Measurements from ENCODE around the gene VN1R5. TPM values are rescaled to one million over a fixed set of nuclear protein-coding genes. Genes with fewer than 3 reads are reported as not detected.

VN1R5 gene
- total RNA-seq, 2 donors from 2014 or later: not detected

DNA sequence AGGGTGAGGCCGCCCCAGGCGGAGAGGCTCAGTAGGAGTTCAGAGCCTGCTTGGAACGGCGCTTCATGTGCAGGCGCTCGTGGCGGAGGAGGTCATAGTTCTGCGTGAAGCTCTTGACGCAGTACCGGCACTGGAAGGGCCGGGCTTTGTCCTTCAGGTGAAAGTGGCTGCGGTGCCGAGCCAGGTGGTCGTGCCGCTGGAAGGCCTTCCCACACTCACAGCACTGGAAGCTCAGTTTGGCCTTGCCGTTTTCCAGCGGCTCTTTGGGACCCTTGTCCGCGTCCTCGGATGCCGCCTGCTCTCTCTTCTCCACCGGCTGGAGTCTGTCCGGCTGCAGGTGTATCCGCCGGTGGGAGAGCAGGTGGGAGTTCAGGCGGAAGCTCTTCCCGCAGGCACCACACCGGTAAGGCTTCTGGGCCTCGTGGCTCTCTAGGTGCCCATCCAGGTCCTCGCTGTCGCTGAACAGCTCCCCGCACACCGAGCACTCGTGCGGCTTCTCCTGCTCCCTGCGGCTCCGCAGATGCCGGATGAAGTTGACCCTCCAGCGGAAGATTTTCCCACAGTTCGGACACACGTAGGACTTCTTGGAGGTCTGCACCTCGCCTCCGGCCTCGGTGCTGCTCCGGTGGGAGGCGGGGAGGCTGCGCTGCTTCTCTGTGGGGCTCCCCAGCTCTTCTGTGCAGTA, 44.8 kb downstream of the VN1R5 start:
- ATAC-seq (ENCODE audit: insufficient number of reproducible peaks, low FRiP score, low read depth): no peak
- Histone ChIP-seq H3K4me1 (ENCODE audit: control insufficient read depth in 1 of 2, low read depth in 2 of 2) (no peaks in the 10 kb centered on the region), H3K36me3 (peaks cover 13% of the 10 kb centered on the region), H3K9me3 (no peaks in the 10 kb centered on the region), H3K27ac (no peak overlapping the region), H3K4me3 (no peak overlapping the region), H3K27me3 (replicated peaks; ENCODE audit: insufficient read depth) (no peaks in the 10 kb centered on the region)
- TF ChIP-seq CTCF (IDR thresholded peaks at IDR 0.05): no peak
- DNase-seq (ENCODE audit: low spot score): no peak

GRCh38 chr1:247301176-247301540, 45.3 kb downstream of the VN1R5 start:
- DNase-seq (ENCODE audit: low spot score) (no peak), ATAC-seq (ENCODE audit: insufficient number of reproducible peaks, low FRiP score, low read depth) (no peak)
- Histone ChIP-seq H3K4me1 (ENCODE audit: control insufficient read depth in 1 of 2, low read depth in 2 of 2) (no peaks in the 10 kb centered on the region), H3K27me3 (replicated peaks; ENCODE audit: insufficient read depth) (no peaks in the 10 kb centered on the region), H3K27ac (no peak overlapping the region), H3K4me3 (no peak overlapping the region), H3K36me3 (peaks cover 13% of the 10 kb centered on the region), H3K9me3 (no peaks in the 10 kb centered on the region)
- no peak for TF ChIP-seq CTCF (IDR thresholded peaks at IDR 0.05)

DNA sequence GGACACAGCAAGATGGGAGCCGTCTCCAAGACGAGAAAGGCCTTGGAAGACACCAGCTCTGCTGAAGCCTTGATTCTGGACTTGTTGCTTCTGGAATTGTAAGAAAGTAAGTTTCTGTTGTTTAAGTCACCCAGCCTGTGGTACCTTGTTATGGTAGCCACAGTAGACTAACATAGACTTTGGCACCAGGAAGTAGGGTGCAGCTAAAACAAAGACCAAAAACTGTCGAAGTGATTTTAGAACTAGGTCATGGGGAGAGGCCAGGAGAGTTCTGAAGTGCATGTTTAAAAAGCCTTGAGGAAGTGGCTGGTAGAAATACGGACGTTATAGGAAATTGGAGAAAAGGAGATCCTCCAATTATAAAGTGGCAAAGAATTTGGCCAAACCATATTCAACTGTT, 47.3 kb downstream of the VN1R5 start:
- Histone ChIP-seq H3K4me3 (no peak overlapping the region), H3K9me3 (no peaks in the 10 kb centered on the region), H3K27me3 (replicated peaks; ENCODE audit: insufficient read depth) (no peaks in the 10 kb centered on the region), H3K27ac (no peak overlapping the region), H3K36me3 (peaks cover 27% of the 10 kb centered on the region), H3K4me1 (ENCODE audit: control insufficient read depth in 1 of 2, low read depth in 2 of 2) (no peaks in the 10 kb centered on the region)
- DNase-seq (ENCODE audit: low spot score) (no peak), ATAC-seq (ENCODE audit: insufficient number of reproducible peaks, low FRiP score, low read depth) (no peak)
- no peak for TF ChIP-seq CTCF (IDR thresholded peaks at IDR 0.05)

- no peak overlapping the region for H3K27ac ChIP-seq
- no peak for TF ChIP-seq CTCF (IDR thresholded peaks at IDR 0.05)
- no peak overlapping the region for H3K4me3 ChIP-seq
- no peaks in the 10 kb centered on the region for H3K9me3 ChIP-seq
- no peaks in the 10 kb centered on the region for H3K27me3 ChIP-seq (replicated peaks; ENCODE audit: insufficient read depth)
- peaks cover 35% of the 10 kb centered on the region for H3K36me3 ChIP-seq
- DNase-seq (ENCODE audit: low spot score) (no peak), ATAC-seq (ENCODE audit: insufficient number of reproducible peaks, low FRiP score, low read depth) (no peak)
- no peaks in the 10 kb centered on the region for H3K4me1 ChIP-seq (ENCODE audit: control insufficient read depth in 1 of 2, low read depth in 2 of 2)
These were observed 48.2 kb downstream of the VN1R5 start for GRCh38 chr1:247304031-247304430.

Other genes with a start within 250 kb of the VN1R5 start
- gene ZNF695, start 248.0 kb upstream of the VN1R5 start, total RNA-seq: not detected
- gene ZNF670, start 177.3 kb upstream of the VN1R5 start, total RNA-seq: 1 to 10 TPM; 1.1 to 5.2 TPM
- 1 to 10 TPM; 3.2 to 4.2 TPM for gene ZNF669, start 151.7 kb upstream of the VN1R5 start, total RNA-seq
- 10 to 100 TPM; 19.9 to 28.9 TPM for gene ZNF124, start 84.1 kb upstream of the VN1R5 start, total RNA-seq
- gene ZNF496, start 75.8 kb downstream of the VN1R5 start, total RNA-seq: 10 to 100 TPM; 37.0 to 55.4 TPM
- gene NLRP3, start 160.1 kb downstream of the VN1R5 start, total RNA-seq: 1 to 10 TPM; 5.1 to 8.9 TPM
- gene OR2B11, start 202.0 kb downstream of the VN1R5 start, total RNA-seq: not detected